Chondrocyte (in vitro differentiated cells): ENCODE results near the gene NEK4. TPM values are rescaled to one million over a fixed set of nuclear protein-coding genes. Genes with fewer than 3 reads are reported as not detected.

Experiments used
- DNase-seq: peaks from one replicate; pipeline ENCODE4 v3.0.0; 2021; ENCODE audit warnings: mixed read lengths, low spot score
- H3K27ac Mint-ChIP-seq: one replicate; pipeline ENCODE4 v1.8.0; 2021; ENCODE audit warnings: mild to moderate bottlenecking, moderate library complexity, mixed read lengths; ENCODE audit not compliant: unreplicated experiment
- H3K27me3 Mint-ChIP-seq: 2 replicates; pipeline ENCODE4 v1.8.0; 2021; ENCODE audit warnings: low read depth, mixed read lengths
- H3K36me3 Mint-ChIP-seq: 2 replicates; pipeline ENCODE4 v1.8.0; 2021; ENCODE audit warnings: low read depth, mixed read lengths
- H3K4me1 Mint-ChIP-seq: 2 replicates; pipeline ENCODE4 v1.8.0; 2021; ENCODE audit warnings: low read depth, mild to moderate bottlenecking, mixed read lengths
- H3K4me3 Mint-ChIP-seq: one replicate; pipeline ENCODE4 v1.8.0; 2021; ENCODE audit warnings: mild to moderate bottlenecking, moderate library complexity, mixed read lengths; ENCODE audit not compliant: unreplicated experiment
- H3K9me3 Mint-ChIP-seq: 2 replicates; pipeline ENCODE4 v1.8.0; 2021; ENCODE audit warnings: low read depth, mixed read lengths
- CTCF ChIP-seq: fragments of 200-600 bp; sonication (generic); IDR thresholded peaks from 2 replicates; pipeline ENCODE4 v1.5.0; 2021; ENCODE audit warnings: antibody characterized with exemption, mild to moderate bottlenecking, moderate library complexity
- total RNA-seq: library from RNA; stranded (reverse); gene quantifications from 3 replicates; pipeline ENCODE4 v1.2.1, GENCODE V29; 2021

The NEK4 gene
- total RNA-seq, 1 donor from 2014 or later: 11.6 TPM

- Mint-ChIP-seq H3K4me1 (no peaks in the 10 kb centered on the region), H3K4me3 (no peak overlapping the region), H3K36me3 (no peaks in the 10 kb centered on the region), H3K27ac (no peak overlapping the region), H3K27me3 (peaks cover 25% of the 10 kb centered on the region), H3K9me3 (no peaks in the 10 kb centered on the region)
- DNase-seq: no peak
- no peak for TF ChIP-seq CTCF
Observed at GRCh38 chr3:52782412-52783210, 11.9 kb upstream of the NEK4 start.

- no peaks in the 10 kb centered on the region for H3K36me3 Mint-ChIP-seq
- H3K9me3 Mint-ChIP-seq: no peaks in the 10 kb centered on the region
- H3K4me3 Mint-ChIP-seq: no peak overlapping the region
- TF ChIP-seq CTCF: no peak
- DNase-seq: no peak
- H3K27me3 Mint-ChIP-seq: peaks cover 25% of the 10 kb centered on the region
- no peaks in the 10 kb centered on the region for H3K4me1 Mint-ChIP-seq
- no peak overlapping the region for H3K27ac Mint-ChIP-seq
Observed at GRCh38 chr3:52781741-52782140, 11.0 kb upstream of the NEK4 start.

GRCh38 chr3:52779837-52780585 lies 9.3 kb upstream of the NEK4 start:
- no peaks in the 10 kb centered on the region for H3K4me1 Mint-ChIP-seq
- H3K9me3 Mint-ChIP-seq: no peaks in the 10 kb centered on the region
- H3K4me3 Mint-ChIP-seq: no peak overlapping the region
- peaks cover 25% of the 10 kb centered on the region for H3K27me3 Mint-ChIP-seq
- TF ChIP-seq CTCF: no peak
- no peak for DNase-seq
- no peak overlapping the region for H3K27ac Mint-ChIP-seq
- no peaks in the 10 kb centered on the region for H3K36me3 Mint-ChIP-seq

- Mint-ChIP-seq H3K27me3 (peaks cover 25% of the 10 kb centered on the region), H3K4me3 (no peak overlapping the region), H3K9me3 (no peaks in the 10 kb centered on the region)
Observed at GRCh38 chr3:52779011-52779836, 8.5 kb upstream of the NEK4 start.

More at GRCh38 chr3:52779011-52779836, 8.5 kb upstream of the NEK4 start:
- Mint-ChIP-seq H3K4me1 (no peaks in the 10 kb centered on the region), H3K27ac (no peak overlapping the region), H3K36me3 (no peaks in the 10 kb centered on the region)
- TF ChIP-seq CTCF: no peak
- DNase-seq: peak; percentile 67
